Right kidney (tissue), 9 donors: Measurements from ENCODE around the gene PISD.
"Not testable (repeated sequence)": the region's sequence is repeated elsewhere in the genome, so short reads cannot be mapped to it uniquely, and the experiment has no call there.

Experiments
- DNase-seq: peaks from one replicate; pipeline ENCODE4 v3.0.0-alpha.2; 2016
- long read RNA-seq, 8 donors: transcript quantifications; one replicate each; lab custom pipeline, GENCODE V29; 2026

The PISD gene
- long read RNA-seq, donor 1, partial matches to known transcripts: 0 of 3 reads
- long read RNA-seq, donor 1, other reads (novel, unspliced or antisense): 0 of 3 reads
- long read RNA-seq, donor 2, partial matches to known transcripts: 0 of 3 reads
- long read RNA-seq, donor 2, other reads (novel, unspliced or antisense): 0 of 3 reads
- long read RNA-seq, donor 3, transcript PISD-209 (8 exons, 1,963 nt): major isoform, 6 of 6 reads
- long read RNA-seq, donor 3, partial matches to known transcripts: 0 of 6 reads
- long read RNA-seq, donor 3, other reads (novel, unspliced or antisense): 0 of 6 reads
- long read RNA-seq, donor 4, transcript PISD-209 (8 exons, 1,963 nt): major isoform, 6 of 7 reads
- long read RNA-seq, donor 4, partial matches to known transcripts: 0 of 7 reads
- long read RNA-seq, donor 4, other reads (novel, unspliced or antisense): 0 of 7 reads
- long read RNA-seq, donor 5, transcript PISD-209 (8 exons, 1,963 nt): major isoform, 9 of 11 reads
- long read RNA-seq, donor 5, partial matches to known transcripts: 0 of 11 reads
- long read RNA-seq, donor 5, other reads (novel, unspliced or antisense): 0 of 11 reads
- long read RNA-seq, donor 6, transcript PISD-209 (8 exons, 1,963 nt): major isoform, 5 of 5 reads
- long read RNA-seq, donor 6, partial matches to known transcripts: 0 of 5 reads
- long read RNA-seq, donor 6, other reads (novel, unspliced or antisense): 0 of 5 reads
- long read RNA-seq, donor 7, transcript PISD-209 (8 exons, 1,963 nt): major isoform, 9 of 10 reads
- long read RNA-seq, donor 7, partial matches to known transcripts: 0 of 10 reads
- long read RNA-seq, donor 7, other reads (novel, unspliced or antisense): 0 of 10 reads
- long read RNA-seq, donor 8, transcript PISD-209 (8 exons, 1,963 nt): major isoform, 5 of 5 reads
- long read RNA-seq, donor 8, partial matches to known transcripts: 0 of 5 reads
- long read RNA-seq, donor 8, other reads (novel, unspliced or antisense): 0 of 5 reads

- DNase-seq: peak; percentile 95
Measured at GRCh38 chr22:31661851-31662667, at the start of gene PISD. Gene PISD (minus strand): TSS chr22:31662215. CDS start chr22:31662208, 7 bp downstream.

GRCh38 chr22:31711226-31711625 is 49.2 kb upstream of the PISD start:
- DNase-seq: not testable (repeated sequence)

GRCh38 chr22:31707519-31707918 is 45.5 kb upstream of the PISD start:
- DNase-seq: no peak

GRCh38 chr22:31695423-31695822 is 33.4 kb upstream of the PISD start:
- DNase-seq: no peak

GRCh38 chr22:31694046-31694445 is 32.0 kb upstream of the PISD start:
- not testable (repeated sequence) for DNase-seq

- no peak for DNase-seq
Measured at GRCh38 chr22:31692186-31692886, 30.3 kb upstream of the PISD start.

GRCh38 chr22:31691408-31691807 is 29.4 kb upstream of the PISD start:
- DNase-seq: no peak

- DNase-seq: no peak
Measured at GRCh38 chr22:31683181-31684105, 21.4 kb upstream of the PISD start.

- DNase-seq: no peak
Measured at GRCh38 chr22:31682751-31683150, 20.7 kb upstream of the PISD start.

- DNase-seq: no peak
Measured at GRCh38 chr22:31681349-31682345, 19.6 kb upstream of the PISD start.

GRCh38 chr22:31680861-31681341 is 18.9 kb upstream of the PISD start:
- no peak for DNase-seq

GRCh38 chr22:31678748-31679147 is 16.7 kb upstream of the PISD start:
- DNase-seq: no peak

GRCh38 chr22:31676700-31677099 is 14.7 kb upstream of the PISD start:
- DNase-seq: peak; percentile 65

GRCh38 chr22:31674219-31674618 is 12.2 kb upstream of the PISD start:
- not testable (repeated sequence) for DNase-seq

- DNase-seq: not testable (repeated sequence)
Measured at GRCh38 chr22:31668849-31669248, 6.8 kb upstream of the PISD start.

GRCh38 chr22:31662668-31663037 is 638 bp upstream of the PISD start:
- no peak for DNase-seq

- DNase-seq: not testable (repeated sequence)
Measured at GRCh38 chr22:31660860-31661341, 1.1 kb downstream of the PISD start.

GRCh38 chr22:31659246-31659645 is 2.8 kb downstream of the PISD start:
- DNase-seq: no peak

GRCh38 chr22:31654408-31654807 is 7.6 kb downstream of the PISD start:
- DNase-seq: no peak
